Left ventricle myocardium inferior (tissue), 1 donor: ENCODE results near the gene FAAP100. TPM values are rescaled to one million over a fixed set of nuclear protein-coding genes. Genes with fewer than 3 reads are reported as not detected.
A peak's percentile ranks its signal among the peaks of the same experiment; 100 is the strongest.

Experiments used
- DNase-seq: peaks from one replicate; pipeline ENCODE4 v3.0.0-alpha.2; 2020
- H3K27ac ChIP-seq: fragments of 200-600 bp; replicated peaks from 2 replicates; pipeline ENCODE4 v1.8.0; 2021
- H3K27me3 ChIP-seq: fragments of 200-600 bp; 2 replicates; pipeline ENCODE4 v1.8.0; 2021; ENCODE audit warnings: low read depth
- H3K36me3 ChIP-seq: fragments of 200-600 bp; 2 replicates; pipeline ENCODE4 v1.8.0; 2021
- H3K4me1 ChIP-seq: fragments of 200-600 bp; 2 replicates; pipeline ENCODE4 v1.8.0; 2021
- H3K4me3 ChIP-seq: fragments of 200-600 bp; 2 replicates; pipeline ENCODE4 v1.8.0; 2021; ENCODE audit warnings: mild to moderate bottlenecking, moderate library complexity
- H3K9me3 ChIP-seq: fragments of 200-600 bp; replicated peaks from 2 replicates; pipeline ENCODE4 v1.8.0; 2021
- CTCF ChIP-seq: fragments of 200-600 bp; IDR thresholded peaks from 2 replicates; pipeline ENCODE4 v1.8.0; 2021; ENCODE audit warnings: antibody characterized with exemption, mild to moderate bottlenecking, borderline replicate concordance
- intact Hi-C: fragments of 100-400 bp; cut with micrococcal nuclease; formaldehyde crosslinking; loops from one replicate; pipeline ENCODE4 v1.11.0; 2022
- total RNA-seq: library from RNA; stranded (reverse); fragmentation: NEBNext Ultra II Directional; extraction: Animal tissue kit (Norgen Biotek cat#: 25700); gene quantifications from one replicate; pipeline ENCODE4 v1.2.1, GENCODE V29; 2021
- donor health status: DM: no; HTN: yes; CAD: no; lungs with severe emphysema.

FAAP100 gene
- total RNA-seq, 1 donor from 2014 or later, result 15.9 TPM

GRCh38 chr17:81542431-81543338 lies 9.5 kb downstream of the FAAP100 start:
- Histone ChIP-seq H3K4me3 (no peak overlapping the region), H3K27me3 (peaks cover 7% of the 10 kb centered on the region), H3K36me3 (peaks cover 91% of the 10 kb centered on the region), H3K27ac (peak overlapping the region; percentile 63), H3K4me1 (peaks cover 20% of the 10 kb centered on the region), H3K9me3 (no peaks in the 10 kb centered on the region)
- intact Hi-C loops, result no loop called here
- DNase-seq, result no peak
- no peak for TF ChIP-seq CTCF

- Histone ChIP-seq H3K4me3 (no peak overlapping the region), H3K27me3 (peaks cover 23% of the 10 kb centered on the region), H3K36me3 (peaks cover 76% of the 10 kb centered on the region), H3K9me3 (no peaks in the 10 kb centered on the region), H3K27ac (no peak overlapping the region), H3K4me1 (peaks cover 36% of the 10 kb centered on the region)
- intact Hi-C loops, result no loop called here
- no peak for TF ChIP-seq CTCF
- DNase-seq, result no peak
These were observed 11.0 kb downstream of the FAAP100 start for GRCh38 chr17:81541123-81541522.

GRCh38 chr17:81540676-81541027 lies 11.5 kb downstream of the FAAP100 start:
- no peaks in the 10 kb centered on the region for H3K9me3 ChIP-seq
- no peak for DNase-seq
- peaks cover 27% of the 10 kb centered on the region for H3K27me3 ChIP-seq
- peaks cover 38% of the 10 kb centered on the region for H3K4me1 ChIP-seq
- peaks cover 71% of the 10 kb centered on the region for H3K36me3 ChIP-seq
- intact Hi-C loops, result no loop called here
- TF ChIP-seq CTCF, result no peak
- H3K4me3 ChIP-seq, result no peak overlapping the region
- H3K27ac ChIP-seq, result no peak overlapping the region

- H3K4me3 ChIP-seq, result no peak overlapping the region
- H3K4me1 ChIP-seq, result peaks cover 38% of the 10 kb centered on the region
- intact Hi-C loops, result no loop called here
- peaks cover 66% of the 10 kb centered on the region for H3K36me3 ChIP-seq
- H3K9me3 ChIP-seq, result no peaks in the 10 kb centered on the region
- peaks cover 29% of the 10 kb centered on the region for H3K27me3 ChIP-seq
- H3K27ac ChIP-seq, result no peak overlapping the region
- DNase-seq, result no peak
- TF ChIP-seq CTCF, result no peak
These were observed 12.0 kb downstream of the FAAP100 start for GRCh38 chr17:81539961-81540675.

- peaks cover 60% of the 10 kb centered on the region for H3K36me3 ChIP-seq
These were observed 12.6 kb downstream of the FAAP100 start for GRCh38 chr17:81539571-81539900.

More at GRCh38 chr17:81539571-81539900, 12.6 kb downstream of the FAAP100 start:
- H3K27ac ChIP-seq, result no peak overlapping the region
- no peaks in the 10 kb centered on the region for H3K9me3 ChIP-seq
- H3K27me3 ChIP-seq, result peaks cover 35% of the 10 kb centered on the region
- intact Hi-C loops, result no loop called here
- no peak overlapping the region for H3K4me3 ChIP-seq
- DNase-seq, result no peak
- H3K4me1 ChIP-seq, result peaks cover 38% of the 10 kb centered on the region
- TF ChIP-seq CTCF, result no peak
